ENCODE results near the gene GJB5.

GJB5 gene

GRCh38 chr1:34754964-34755637 lies at the start of gene GJB5:
Gene GJB5 (plus strand): TSS chr1:34755047. CDS start chr1:34757331, 2,284 bp downstream.
- no peak within 1 kb of the TSS for H3K9ac ChIP-seq (ENCODE audit: low read depth, low read length)
- H3K4me1 ChIP-seq (ENCODE audit: control insufficient read depth, insufficient read depth, low read length): peaks cover 9% of the 10 kb centered on the region; the same call in 1 of the 2 replicates
- H3K36me3 ChIP-seq (ENCODE audit: control insufficient read depth, insufficient read depth, low read length): no peaks in the 10 kb centered on the region
- no peak within 1 kb of the TSS for H3K4me3 ChIP-seq (ENCODE audit: low read depth, low read length)
- no peak within 1 kb of the TSS for H3K27ac ChIP-seq (ENCODE audit: low read depth, low read length)
- no peaks in the 10 kb centered on the region for H3K27me3 ChIP-seq (ENCODE audit: control insufficient read depth, insufficient read depth, low read length)
- H3K9me3 ChIP-seq (ENCODE audit: control insufficient read depth, insufficient read depth, low read length): no peaks in the 10 kb centered on the region

GRCh38 chr1:34705077-34705476 lies 49.8 kb upstream of the GJB5 start:
- Histone ChIP-seq H3K36me3 (ENCODE audit: control insufficient read depth, insufficient read depth, low read length) (no peaks in the 10 kb centered on the region), H3K9ac (ENCODE audit: low read depth, low read length) (no peak overlapping the region), H3K27ac (ENCODE audit: low read depth, low read length) (no peak overlapping the region), H3K9me3 (ENCODE audit: control insufficient read depth, insufficient read depth, low read length) (no peaks in the 10 kb centered on the region), H3K4me3 (ENCODE audit: low read depth, low read length) (no peak overlapping the region), H3K27me3 (ENCODE audit: control insufficient read depth, insufficient read depth, low read length) (no peaks in the 10 kb centered on the region), H3K4me1 (ENCODE audit: control insufficient read depth, insufficient read depth, low read length) (no peaks in the 10 kb centered on the region)

- Histone ChIP-seq H3K4me1 (ENCODE audit: control insufficient read depth, insufficient read depth, low read length) (no peaks in the 10 kb centered on the region), H3K4me3 (ENCODE audit: low read depth, low read length) (no peak overlapping the region), H3K9ac (ENCODE audit: low read depth, low read length) (no peak overlapping the region), H3K36me3 (ENCODE audit: control insufficient read depth, insufficient read depth, low read length) (no peaks in the 10 kb centered on the region), H3K27me3 (ENCODE audit: control insufficient read depth, insufficient read depth, low read length) (no peaks in the 10 kb centered on the region), H3K9me3 (ENCODE audit: control insufficient read depth, insufficient read depth, low read length) (no peaks in the 10 kb centered on the region), H3K27ac (ENCODE audit: low read depth, low read length) (no peak overlapping the region)
Observed at GRCh38 chr1:34708106-34708505, 46.7 kb upstream of the GJB5 start.

GRCh38 chr1:34709547-34709946 lies 45.3 kb upstream of the GJB5 start:
- H3K27ac ChIP-seq (ENCODE audit: low read depth, low read length): no peak overlapping the region
- H3K27me3 ChIP-seq (ENCODE audit: control insufficient read depth, insufficient read depth, low read length): no peaks in the 10 kb centered on the region
- no peaks in the 10 kb centered on the region for H3K9me3 ChIP-seq (ENCODE audit: control insufficient read depth, insufficient read depth, low read length)
- no peaks in the 10 kb centered on the region for H3K36me3 ChIP-seq (ENCODE audit: control insufficient read depth, insufficient read depth, low read length)
- no peak overlapping the region for H3K4me3 ChIP-seq (ENCODE audit: low read depth, low read length)
- H3K4me1 ChIP-seq (ENCODE audit: control insufficient read depth, insufficient read depth, low read length): no peaks in the 10 kb centered on the region
- no peak overlapping the region for H3K9ac ChIP-seq (ENCODE audit: low read depth, low read length)

DNA sequence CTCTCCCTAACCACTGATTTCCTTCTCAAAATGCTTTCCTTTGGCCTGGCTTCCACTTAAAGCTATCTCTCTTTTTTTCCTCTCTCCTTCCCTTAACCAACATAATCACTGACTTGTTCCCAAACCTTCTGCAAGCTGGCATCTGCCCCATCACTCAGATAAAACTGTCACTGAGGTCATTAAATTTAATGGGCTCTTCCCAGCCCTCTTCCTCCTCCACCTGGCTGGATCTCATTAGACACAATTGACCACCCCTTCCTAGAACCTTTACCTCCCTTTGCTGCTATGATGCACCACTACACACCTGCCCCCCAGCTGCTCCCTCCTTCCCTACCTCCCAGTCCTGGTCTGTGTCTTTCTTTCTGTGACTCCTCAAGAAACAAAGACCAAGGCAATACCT lies 44.0 kb upstream of the GJB5 start:
- Histone ChIP-seq H3K4me3 (ENCODE audit: low read depth, low read length) (no peak overlapping the region), H3K27ac (ENCODE audit: low read depth, low read length) (no peak overlapping the region), H3K9me3 (ENCODE audit: control insufficient read depth, insufficient read depth, low read length) (no peaks in the 10 kb centered on the region), H3K27me3 (ENCODE audit: control insufficient read depth, insufficient read depth, low read length) (no peaks in the 10 kb centered on the region), H3K4me1 (ENCODE audit: control insufficient read depth, insufficient read depth, low read length) (no peaks in the 10 kb centered on the region), H3K9ac (ENCODE audit: low read depth, low read length) (no peak overlapping the region), H3K36me3 (ENCODE audit: control insufficient read depth, insufficient read depth, low read length) (no peaks in the 10 kb centered on the region)

DNA sequence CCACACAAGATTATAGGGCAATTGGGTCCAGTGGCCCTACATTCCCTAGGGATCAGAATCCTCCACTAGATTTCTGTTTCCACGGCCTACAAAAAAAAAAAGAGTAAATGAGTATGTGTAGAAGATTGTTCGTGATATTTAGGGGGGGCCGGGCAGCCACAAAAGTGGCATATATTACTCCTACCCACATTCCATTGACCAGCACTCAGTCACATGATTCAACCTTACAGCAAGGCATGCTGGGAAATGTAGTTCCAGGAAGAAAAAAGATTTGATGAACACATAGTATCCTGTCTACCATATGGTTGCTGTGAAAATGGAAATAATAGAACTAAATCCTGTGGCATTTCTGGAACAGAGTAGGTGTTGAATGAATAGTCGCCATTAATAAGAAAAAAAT lies 43.4 kb upstream of the GJB5 start:
- no peak overlapping the region for H3K9ac ChIP-seq (ENCODE audit: low read depth, low read length)

DNA sequence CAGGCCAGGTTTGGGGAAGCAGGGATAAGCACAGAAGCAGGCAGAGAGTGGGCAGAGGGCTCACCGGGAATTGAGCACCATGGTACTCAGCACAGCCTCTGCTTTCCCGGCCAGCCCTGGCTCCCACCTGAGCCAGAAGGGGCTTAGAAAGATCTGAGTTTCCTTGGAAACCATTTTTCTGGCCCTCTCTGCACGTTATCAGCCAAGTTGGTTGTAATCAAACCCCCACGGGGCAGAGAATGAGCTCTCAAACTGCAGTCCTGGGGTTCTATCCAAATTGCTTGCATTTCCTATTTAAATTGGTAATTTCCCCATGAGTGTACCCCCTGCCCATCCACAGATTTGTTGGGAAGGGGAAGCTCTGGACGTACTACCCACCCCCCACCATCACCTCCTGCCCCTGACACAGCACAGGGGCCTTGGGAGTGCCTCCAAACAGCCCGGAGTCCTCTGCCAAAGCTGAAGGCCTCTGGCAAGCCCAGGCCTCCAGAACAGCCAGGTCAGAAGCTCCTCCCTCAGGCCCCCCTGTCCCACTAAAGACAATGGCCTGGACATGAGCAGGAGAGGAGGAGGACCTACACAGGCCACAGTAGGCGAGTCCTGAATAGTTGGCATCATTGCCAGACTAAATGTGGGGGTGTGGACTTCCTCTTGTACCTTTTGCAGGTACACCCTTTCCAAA lies 42.7 kb upstream of the GJB5 start:
- no peaks in the 10 kb centered on the region for H3K36me3 ChIP-seq (ENCODE audit: control insufficient read depth, insufficient read depth, low read length)
- no peaks in the 10 kb centered on the region for H3K4me1 ChIP-seq (ENCODE audit: control insufficient read depth, insufficient read depth, low read length)
- no peak overlapping the region for H3K27ac ChIP-seq (ENCODE audit: low read depth, low read length)
- no peak overlapping the region for H3K4me3 ChIP-seq (ENCODE audit: low read depth, low read length)
- H3K27me3 ChIP-seq (ENCODE audit: control insufficient read depth, insufficient read depth, low read length): no peaks in the 10 kb centered on the region
- no peak overlapping the region for H3K9ac ChIP-seq (ENCODE audit: low read depth, low read length)
- no peaks in the 10 kb centered on the region for H3K9me3 ChIP-seq (ENCODE audit: control insufficient read depth, insufficient read depth, low read length)

More for the DNA sequence above, 43.4 kb upstream of the GJB5 start:
- no peaks in the 10 kb centered on the region for H3K4me1 ChIP-seq (ENCODE audit: control insufficient read depth, insufficient read depth, low read length)
- no peak overlapping the region for H3K4me3 ChIP-seq (ENCODE audit: low read depth, low read length)
- H3K36me3 ChIP-seq (ENCODE audit: control insufficient read depth, insufficient read depth, low read length): no peaks in the 10 kb centered on the region
- H3K9me3 ChIP-seq (ENCODE audit: control insufficient read depth, insufficient read depth, low read length): no peaks in the 10 kb centered on the region
- H3K27me3 ChIP-seq (ENCODE audit: control insufficient read depth, insufficient read depth, low read length): no peaks in the 10 kb centered on the region
- no peak overlapping the region for H3K27ac ChIP-seq (ENCODE audit: low read depth, low read length)

DNA sequence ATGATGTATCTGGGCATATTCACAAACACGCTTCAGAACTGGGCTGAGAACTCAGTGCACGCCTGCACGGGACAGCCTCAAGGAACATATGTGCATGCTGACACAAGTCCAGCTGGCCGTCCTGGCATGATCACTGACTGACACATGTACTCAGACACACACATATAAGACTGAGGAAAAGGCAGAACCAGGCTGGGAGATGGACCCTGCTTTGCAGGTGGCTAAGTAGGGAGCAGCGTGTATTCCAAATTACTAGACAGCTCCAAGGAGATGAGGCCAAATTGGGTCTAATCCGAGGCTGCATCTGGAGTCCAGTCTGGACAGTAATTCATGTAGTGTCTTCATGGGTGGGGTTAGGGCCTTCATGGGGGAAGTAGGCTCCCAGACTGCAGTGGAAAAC lies 41.4 kb upstream of the GJB5 start:
- H3K36me3 ChIP-seq (ENCODE audit: control insufficient read depth, insufficient read depth, low read length): no peaks in the 10 kb centered on the region
- H3K4me1 ChIP-seq (ENCODE audit: control insufficient read depth, insufficient read depth, low read length): no peaks in the 10 kb centered on the region
- H3K27me3 ChIP-seq (ENCODE audit: control insufficient read depth, insufficient read depth, low read length): no peaks in the 10 kb centered on the region
- no peaks in the 10 kb centered on the region for H3K9me3 ChIP-seq (ENCODE audit: control insufficient read depth, insufficient read depth, low read length)
- H3K9ac ChIP-seq (ENCODE audit: low read depth, low read length): no peak overlapping the region
- no peak overlapping the region for H3K27ac ChIP-seq (ENCODE audit: low read depth, low read length)
- no peak overlapping the region for H3K4me3 ChIP-seq (ENCODE audit: low read depth, low read length)

DNA sequence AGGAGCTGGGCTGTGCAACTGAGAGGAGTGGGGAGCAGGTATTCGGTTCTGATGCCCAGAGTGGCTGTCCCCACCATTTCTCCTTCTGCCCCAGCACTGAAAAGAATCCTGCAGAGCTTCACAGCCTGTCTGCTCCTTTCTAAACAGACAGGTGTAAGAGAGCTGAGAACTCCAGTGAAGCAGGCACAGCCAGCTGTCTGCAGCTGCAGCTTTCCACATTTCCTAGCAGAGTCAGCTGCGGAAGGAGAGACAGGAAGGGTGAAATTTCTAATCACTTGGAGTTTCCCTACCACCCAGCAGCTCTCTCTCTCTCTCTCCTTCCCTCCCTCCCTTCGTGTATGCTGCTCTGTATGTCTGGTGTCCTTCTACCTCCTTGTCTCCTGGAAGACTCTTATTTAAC lies 40.5 kb upstream of the GJB5 start:
- Histone ChIP-seq H3K27ac (ENCODE audit: low read depth, low read length) (no peak overlapping the region), H3K9ac (ENCODE audit: low read depth, low read length) (no peak overlapping the region), H3K9me3 (ENCODE audit: control insufficient read depth, insufficient read depth, low read length) (no peaks in the 10 kb centered on the region), H3K4me3 (ENCODE audit: low read depth, low read length) (no peak overlapping the region), H3K36me3 (ENCODE audit: control insufficient read depth, insufficient read depth, low read length) (no peaks in the 10 kb centered on the region), H3K4me1 (ENCODE audit: control insufficient read depth, insufficient read depth, low read length) (no peaks in the 10 kb centered on the region), H3K27me3 (ENCODE audit: control insufficient read depth, insufficient read depth, low read length) (no peaks in the 10 kb centered on the region)

DNA sequence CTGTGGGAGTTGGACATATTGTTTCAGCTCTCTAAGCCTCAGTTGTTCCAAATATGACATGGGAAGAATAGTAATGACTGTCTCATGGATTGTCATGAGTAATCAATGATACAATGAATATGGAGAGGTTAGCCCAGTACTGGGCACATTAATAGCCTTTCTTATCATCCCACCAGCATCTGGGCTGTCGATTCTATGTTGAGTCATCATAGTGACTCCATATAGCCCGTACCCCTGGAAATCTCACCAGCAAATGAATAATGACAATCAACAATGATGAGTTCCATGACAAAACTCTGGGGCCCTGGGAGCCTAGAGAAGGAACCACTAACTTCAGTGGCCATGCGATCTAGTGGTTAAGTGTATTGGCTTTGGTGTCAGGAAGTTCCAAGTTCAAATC lies 39.7 kb upstream of the GJB5 start:
- no peaks in the 10 kb centered on the region for H3K4me1 ChIP-seq (ENCODE audit: control insufficient read depth, insufficient read depth, low read length)
- no peaks in the 10 kb centered on the region for H3K9me3 ChIP-seq (ENCODE audit: control insufficient read depth, insufficient read depth, low read length)
- no peak overlapping the region for H3K4me3 ChIP-seq (ENCODE audit: low read depth, low read length)
- H3K36me3 ChIP-seq (ENCODE audit: control insufficient read depth, insufficient read depth, low read length): no peaks in the 10 kb centered on the region
- no peak overlapping the region for H3K9ac ChIP-seq (ENCODE audit: low read depth, low read length)
- H3K27me3 ChIP-seq (ENCODE audit: control insufficient read depth, insufficient read depth, low read length): no peaks in the 10 kb centered on the region
- no peak overlapping the region for H3K27ac ChIP-seq (ENCODE audit: low read depth, low read length)

DNA sequence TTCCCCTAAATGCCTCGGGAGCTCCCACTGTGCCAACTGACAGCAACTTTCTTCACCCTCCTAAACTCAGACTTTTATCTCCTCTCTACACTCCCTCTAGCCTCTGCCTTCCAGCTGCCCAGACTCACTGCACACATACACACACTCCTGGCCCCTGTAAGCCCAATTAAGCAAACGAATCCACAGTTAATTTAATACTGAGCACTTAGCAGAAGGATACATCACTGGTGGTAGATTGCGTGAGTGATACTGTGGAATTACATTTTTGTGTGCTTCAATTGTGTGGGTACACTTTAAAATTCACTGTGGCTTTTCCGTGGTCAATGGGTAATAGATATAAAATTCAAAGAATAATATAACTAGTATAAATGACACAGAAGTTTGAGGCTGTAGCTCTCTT lies 33.6 kb upstream of the GJB5 start:
- no peaks in the 10 kb centered on the region for H3K27me3 ChIP-seq (ENCODE audit: control insufficient read depth, insufficient read depth, low read length)

More for the DNA sequence above, 33.6 kb upstream of the GJB5 start:
- Histone ChIP-seq H3K27ac (ENCODE audit: low read depth, low read length) (no peak overlapping the region), H3K4me1 (ENCODE audit: control insufficient read depth, insufficient read depth, low read length) (no peaks in the 10 kb centered on the region), H3K36me3 (ENCODE audit: control insufficient read depth, insufficient read depth, low read length) (no peaks in the 10 kb centered on the region), H3K9ac (ENCODE audit: low read depth, low read length) (no peak overlapping the region), H3K4me3 (ENCODE audit: low read depth, low read length) (no peak overlapping the region), H3K9me3 (ENCODE audit: control insufficient read depth, insufficient read depth, low read length) (no peaks in the 10 kb centered on the region)

Data from HUES48 (cell line).